ENCODE results near the gene TPGS1. TPM values are rescaled to one million over a fixed set of nuclear protein-coding genes. Genes with fewer than 3 reads are reported as not detected.

The TPGS1 gene
- total and polyA plus RNA-seq, 12 donors = 7.1 to 22.2 (median 10.2) TPM

- H3K36me3 ChIP-seq = no peaks in the 10 kb centered on the region
- DNase-seq (no peak), ATAC-seq (no peak)
- TF ChIP-seq CTCF (IDR thresholded peaks at IDR 0.05) = no peak
- no peaks in the 10 kb centered on the region for H3K9me3 ChIP-seq
- no peak overlapping the region for H3K27ac ChIP-seq
- intact Hi-C loops (cut with DNase I) = no loop called here
- no peak overlapping the region for H3K4me3 ChIP-seq
- 10 to 11% methylated on average over 14 to 16 of the region's 18 CpGs for WGBS, 2 donors
- H3K27me3 ChIP-seq = peaks cover 12 to 50% (median 37%) of the 10 kb centered on the region in 7 donors
- peaks cover 4 to 30% (median 12%) of the 10 kb centered on the region in 9 donors for H3K4me1 ChIP-seq
Measured at GRCh38 chr19:496986-497385, 10.3 kb upstream of the TPGS1 start.

GRCh38 chr19:497491-497868 lies 9.8 kb upstream of the TPGS1 start:
- H3K36me3 ChIP-seq = no peaks in the 10 kb centered on the region
- peak overlapping the region in 4 of 10 donors; percentile 18 to 29 (median 20) for H3K4me3 ChIP-seq
- H3K4me1 ChIP-seq = peaks cover 4 to 30% (median 12%) of the 10 kb centered on the region in 9 donors
- WGBS, 2 donors = 0 to 2% methylated on average over 11 to 36 of the region's 36 CpGs
- no peak for DNase-seq
- intact Hi-C loops (cut with DNase I) = no loop called here
- no peak for TF ChIP-seq CTCF (IDR thresholded peaks at IDR 0.05)
- H3K27me3 ChIP-seq = peaks cover 12 to 50% (median 37%) of the 10 kb centered on the region in 7 donors
- ATAC-seq = no peak
- H3K27ac ChIP-seq = no peak overlapping the region
- peaks cover 0 to 4% (median 0%) of the 10 kb centered on the region in 11 donors for H3K9me3 ChIP-seq

- no peak for DNase-seq
- Histone ChIP-seq H3K9me3 (peaks cover 0 to 7% (median 0%) of the 10 kb centered on the region in 11 donors), H3K36me3 (no peaks in the 10 kb centered on the region), H3K4me3 (peak overlapping the region in 4 of 10 donors; percentile 18 to 29 (median 20)), H3K4me1 (peaks cover 4 to 30% (median 12%) of the 10 kb centered on the region in 9 donors), H3K27me3 (peaks cover 12 to 50% (median 37%) of the 10 kb centered on the region in 7 donors), H3K27ac (no peak overlapping the region)
- TF ChIP-seq CTCF (IDR thresholded peaks at IDR 0.05) = no peak
- 5 to 8% methylated on average over 45 to 50 of the region's 50 CpGs for WGBS, 2 donors
- ATAC-seq = no peak
- intact Hi-C loops (cut with DNase I) = no loop called here
Measured at GRCh38 chr19:497869-498510, 9.3 kb upstream of the TPGS1 start.

GRCh38 chr19:498511-498891 lies 8.8 kb upstream of the TPGS1 start:
- TF ChIP-seq CTCF (IDR thresholded peaks at IDR 0.05) = no peak
- Histone ChIP-seq H3K27me3 (peaks cover 12 to 50% (median 37%) of the 10 kb centered on the region in 7 donors), H3K4me3 (peak overlapping the region in 1 of 10 donors; percentile 19), H3K36me3 (no peaks in the 10 kb centered on the region), H3K9me3 (peaks cover 0 to 7% (median 0%) of the 10 kb centered on the region in 11 donors), H3K27ac (no peak overlapping the region), H3K4me1 (peaks cover 4 to 29% (median 12%) of the 10 kb centered on the region in 9 donors)
- intact Hi-C loops (cut with DNase I) = no loop called here
- no peak for DNase-seq
- 16 to 22% methylated on average over 25 to 26 of the region's 26 CpGs for WGBS, 2 donors
- ATAC-seq = no peak

All from heart right ventricle (tissue), 16 donors.